ENCODE measurements around the gene SPEM2. TPM values are rescaled to one million over a fixed set of nuclear protein-coding genes. Genes with fewer than 3 reads are reported as not detected.

SPEM2 gene
- total RNA-seq, 1 experiment from 2014 or later: not detected

DNA sequence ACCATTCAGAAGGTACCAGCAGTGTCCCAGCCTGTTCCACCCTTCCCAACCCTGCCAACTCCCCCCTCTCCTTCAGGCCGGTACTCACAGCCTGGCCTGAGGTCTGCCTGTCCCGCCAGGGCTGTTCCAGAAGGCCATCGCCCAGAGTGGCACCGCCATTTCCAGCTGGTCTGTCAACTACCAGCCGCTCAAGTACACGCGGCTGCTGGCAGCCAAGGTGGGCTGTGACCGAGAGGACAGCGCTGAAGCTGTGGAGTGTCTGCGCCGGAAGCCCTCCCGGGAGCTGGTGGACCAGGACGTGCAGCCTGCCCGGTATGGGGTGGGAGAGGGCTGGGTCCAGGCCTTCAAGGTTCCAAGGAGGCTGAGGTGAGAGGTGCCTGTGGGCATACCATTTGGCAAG is 10.6 kb upstream of the SPEM2 start (continued):
- TF ChIP-seq, protein P1, sequence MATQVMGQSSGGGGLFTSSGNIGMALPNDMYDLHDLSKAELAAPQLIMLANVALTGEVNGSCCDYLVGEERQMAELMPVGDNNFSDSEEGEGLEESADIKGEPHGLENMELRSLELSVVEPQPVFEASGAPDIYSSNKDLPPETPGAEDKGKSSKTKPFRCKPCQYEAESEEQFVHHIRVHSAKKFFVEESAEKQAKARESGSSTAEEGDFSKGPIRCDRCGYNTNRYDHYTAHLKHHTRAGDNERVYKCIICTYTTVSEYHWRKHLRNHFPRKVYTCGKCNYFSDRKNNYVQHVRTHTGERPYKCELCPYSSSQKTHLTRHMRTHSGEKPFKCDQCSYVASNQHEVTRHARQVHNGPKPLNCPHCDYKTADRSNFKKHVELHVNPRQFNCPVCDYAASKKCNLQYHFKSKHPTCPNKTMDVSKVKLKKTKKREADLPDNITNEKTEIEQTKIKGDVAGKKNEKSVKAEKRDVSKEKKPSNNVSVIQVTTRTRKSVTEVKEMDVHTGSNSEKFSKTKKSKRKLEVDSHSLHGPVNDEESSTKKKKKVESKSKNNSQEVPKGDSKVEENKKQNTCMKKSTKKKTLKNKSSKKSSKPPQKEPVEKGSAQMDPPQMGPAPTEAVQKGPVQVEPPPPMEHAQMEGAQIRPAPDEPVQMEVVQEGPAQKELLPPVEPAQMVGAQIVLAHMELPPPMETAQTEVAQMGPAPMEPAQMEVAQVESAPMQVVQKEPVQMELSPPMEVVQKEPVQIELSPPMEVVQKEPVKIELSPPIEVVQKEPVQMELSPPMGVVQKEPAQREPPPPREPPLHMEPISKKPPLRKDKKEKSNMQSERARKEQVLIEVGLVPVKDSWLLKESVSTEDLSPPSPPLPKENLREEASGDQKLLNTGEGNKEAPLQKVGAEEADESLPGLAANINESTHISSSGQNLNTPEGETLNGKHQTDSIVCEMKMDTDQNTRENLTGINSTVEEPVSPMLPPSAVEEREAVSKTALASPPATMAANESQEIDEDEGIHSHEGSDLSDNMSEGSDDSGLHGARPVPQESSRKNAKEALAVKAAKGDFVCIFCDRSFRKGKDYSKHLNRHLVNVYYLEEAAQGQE (IDR thresholded peaks at IDR 0.05; ENCODE audit: low read depth): no peak
- TF ChIP-seq ZFX (IDR thresholded peaks at IDR 0.05): no peak
- no peak for TF ChIP-seq POLR2A (IDR thresholded peaks at IDR 0.05; ENCODE audit: borderline replicate concordance, extremely low read depth, insufficient read depth, insufficient read length)
- no peak for TF ChIP-seq SP1 (IDR thresholded peaks at IDR 0.05; ENCODE audit: low read depth)
- no peak for TF ChIP-seq CEBPB (IDR thresholded peaks at IDR 0.05; ENCODE audit: low read depth)
- TF ChIP-seq, protein P2, sequence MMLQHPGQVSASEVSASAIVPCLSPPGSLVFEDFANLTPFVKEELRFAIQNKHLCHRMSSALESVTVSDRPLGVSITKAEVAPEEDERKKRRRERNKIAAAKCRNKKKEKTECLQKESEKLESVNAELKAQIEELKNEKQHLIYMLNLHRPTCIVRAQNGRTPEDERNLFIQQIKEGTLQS (IDR thresholded peaks at IDR 0.05): no peak
- TF ChIP-seq FOSL1 (IDR thresholded peaks at IDR 0.05; ENCODE audit: low read depth): no peak
- TF ChIP-seq ZNF274 (IDR thresholded peaks at IDR 0.05; ENCODE audit: low read depth, low read length): no peak
- no peak for TF ChIP-seq JUND (IDR thresholded peaks at IDR 0.05)

DNA sequence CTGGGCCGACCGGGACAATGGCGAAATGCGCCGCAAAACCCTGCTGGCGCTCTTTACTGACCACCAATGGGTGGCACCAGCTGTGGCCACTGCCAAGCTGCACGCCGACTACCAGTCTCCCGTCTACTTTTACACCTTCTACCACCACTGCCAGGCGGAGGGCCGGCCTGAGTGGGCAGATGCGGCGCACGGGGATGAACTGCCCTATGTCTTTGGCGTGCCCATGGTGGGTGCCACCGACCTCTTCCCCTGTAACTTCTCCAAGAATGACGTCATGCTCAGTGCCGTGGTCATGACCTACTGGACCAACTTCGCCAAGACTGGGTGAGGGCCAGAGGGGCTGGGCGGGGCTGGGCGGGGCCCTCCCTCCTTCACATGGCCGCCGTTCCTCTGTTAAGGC is 9.6 kb upstream of the SPEM2 start:
- Histone ChIP-seq H3K27me3 (ENCODE audit: insufficient read depth, low read length) (no peaks in the 10 kb centered on the region), H3K27ac (ENCODE audit: low read depth, low read length) (no peak overlapping the region), H3K79me2 (ENCODE audit: insufficient read depth, low read length) (no peaks in the 10 kb centered on the region), H3K4me2 (ENCODE audit: low read length) (no peak overlapping the region), H3K4me3 (replicated peaks in 1 of 2; ENCODE audit: low read depth in 1 of 2, low read length in 2 of 2) (no peak overlapping the region), H4K20me1 (ENCODE audit: insufficient read depth) (no peaks in the 10 kb centered on the region), H3K9me2 (ENCODE audit: insufficient read depth) (no peaks in the 10 kb centered on the region), H3K9ac (ENCODE audit: low read length) (no peak overlapping the region), H3K9me3 (ENCODE audit: control insufficient read depth in 1 of 2, insufficient read depth in 1 of 2, low read depth in 1 of 2, low read length in 2 of 2) (no peaks in the 10 kb centered on the region), H2AFZ (ENCODE audit: low read depth, low read length, poor library complexity, severe bottlenecking) (no peak overlapping the region), H3K4me1 (ENCODE audit: control insufficient read depth in 1 of 2, insufficient read depth in 2 of 2, low read length in 2 of 2) (peaks cover 0 to 3% of the 10 kb centered on the region in 2 experiments; a peak in 1 of 4 replicates), H3K36me3 (ENCODE audit: control insufficient read depth in 1 of 2, insufficient read depth in 2 of 2, low read length in 2 of 2) (peaks cover 0 to 3% of the 10 kb centered on the region in 2 experiments; a peak in 1 of 4 replicates)
- TF ChIP-seq ZNF274 (IDR thresholded peaks at IDR 0.05; ENCODE audit: low read depth, low read length) (no peak), POLR2AphosphoS5 (IDR thresholded peaks at IDR 0.05; ENCODE audit: low read depth, low read length) (no peak), CBX3 (IDR thresholded peaks at IDR 0.05; ENCODE audit: low read depth) (no peak), ELF1 (IDR thresholded peaks at IDR 0.05; ENCODE audit: borderline replicate concordance, low read depth) (no peak), ZFX (IDR thresholded peaks at IDR 0.05) (no peak), JUND (IDR thresholded peaks at IDR 0.05) (no peak), FOSL1 (IDR thresholded peaks at IDR 0.05; ENCODE audit: low read depth) (no peak), RAD21 (IDR thresholded peaks at IDR 0.05; ENCODE audit: low read depth) (no peak), EZH2phosphoT487 (IDR thresholded peaks at IDR 0.05; ENCODE audit: borderline replicate concordance) (no peak), EZH2 (IDR thresholded peaks at IDR 0.05) (no peak), SRF (IDR thresholded peaks at IDR 0.05; ENCODE audit: low read depth) (no peak), SP1 (IDR thresholded peaks at IDR 0.05; ENCODE audit: low read depth) (no peak)
- TF ChIP-seq, protein P3, sequence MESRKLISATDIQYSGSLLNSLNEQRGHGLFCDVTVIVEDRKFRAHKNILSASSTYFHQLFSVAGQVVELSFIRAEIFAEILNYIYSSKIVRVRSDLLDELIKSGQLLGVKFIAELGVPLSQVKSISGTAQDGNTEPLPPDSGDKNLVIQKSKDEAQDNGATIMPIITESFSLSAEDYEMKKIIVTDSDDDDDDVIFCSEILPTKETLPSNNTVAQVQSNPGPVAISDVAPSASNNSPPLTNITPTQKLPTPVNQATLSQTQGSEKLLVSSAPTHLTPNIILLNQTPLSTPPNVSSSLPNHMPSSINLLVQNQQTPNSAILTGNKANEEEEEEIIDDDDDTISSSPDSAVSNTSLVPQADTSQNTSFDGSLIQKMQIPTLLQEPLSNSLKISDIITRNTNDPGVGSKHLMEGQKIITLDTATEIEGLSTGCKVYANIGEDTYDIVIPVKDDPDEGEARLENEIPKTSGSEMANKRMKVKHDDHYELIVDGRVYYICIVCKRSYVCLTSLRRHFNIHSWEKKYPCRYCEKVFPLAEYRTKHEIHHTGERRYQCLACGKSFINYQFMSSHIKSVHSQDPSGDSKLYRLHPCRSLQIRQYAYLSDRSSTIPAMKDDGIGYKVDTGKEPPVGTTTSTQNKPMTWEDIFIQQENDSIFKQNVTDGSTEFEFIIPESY (IDR thresholded peaks at IDR 0.05; ENCODE audit: extremely low read depth, insufficient replicate concordance, low read length): no peak
- TF ChIP-seq, protein P2 (IDR thresholded peaks at IDR 0.05): no peak
- TF ChIP-seq, protein P4, sequence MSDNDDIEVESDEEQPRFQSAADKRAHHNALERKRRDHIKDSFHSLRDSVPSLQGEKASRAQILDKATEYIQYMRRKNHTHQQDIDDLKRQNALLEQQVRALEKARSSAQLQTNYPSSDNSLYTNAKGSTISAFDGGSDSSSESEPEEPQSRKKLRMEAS (IDR thresholded peaks at IDR 0.05): no peak
- ATAC-seq (no peak), DNase-seq (ENCODE audit: low read depth, low spot score) (no peak)
- CTCF ChIA-PET: no interaction called here
- no TSS peak for BruUV-seq (replicated peaks)
- intact Hi-C loops (cut with micrococcal nuclease): no loop called here
- POLR2A ChIA-PET: no interaction called here
- RAD21 ChIA-PET (ENCODE audit: low non-redundant PET in 1 of 2, low total read pairs in 2 of 2, uncharacterized antibody in 2 of 2, unreplicated experiment in 2 of 2): no interaction called here

All from HCT116 (cell line).